MM.1S (cell line): ENCODE results near the gene ZNF474.

ENCODE experiments used
- DNase-seq: peaks from one replicate; pipeline ENCODE4 v3.0.0-alpha.2; 2015
- H2AFZ ChIP-seq: fragments of 300-600 bp; sonication (generic); 2 replicates; pipeline ENCODE4 v1.6.0; 2016; ENCODE audit warnings: antibody characterized with exemption, low read length
- H3F3A ChIP-seq: fragments of 300-600 bp; sonication (generic); 2 replicates; pipeline ENCODE4 v1.6.1; 2016; ENCODE audit warnings: mild to moderate bottlenecking, antibody characterized with exemption, low read length, moderate library complexity, mixed read lengths; ENCODE audit not compliant: insufficient read depth
- H3K27ac ChIP-seq: fragments of 300-600 bp; sonication (generic); 2 replicates; pipeline ENCODE4 v1.5.1; 2016; ENCODE audit warnings: mild to moderate bottlenecking, low read length
- H3K27me3 ChIP-seq: fragments of 300-600 bp; sonication (generic); replicated peaks from 2 replicates; pipeline ENCODE4 v1.6.0; 2016; ENCODE audit warnings: low read length; ENCODE audit not compliant: insufficient read depth
- H3K36me3 ChIP-seq: fragments of 300-600 bp; sonication (generic); replicated peaks from 2 replicates; pipeline ENCODE4 v1.6.1; 2016; ENCODE audit warnings: mild to moderate bottlenecking, low read length, mixed read lengths; ENCODE audit not compliant: insufficient read depth
- H3K4me1 ChIP-seq: fragments of 300-600 bp; sonication (generic); 2 replicates; pipeline ENCODE4 v1.6.1; 2016; ENCODE audit warnings: low read length, mixed read lengths
- H3K4me2 ChIP-seq: fragments of 300-600 bp; sonication (generic); 2 replicates; pipeline ENCODE4 v1.6.0; 2016; ENCODE audit warnings: low read depth, low read length
- H3K4me3 ChIP-seq: fragments of 300-600 bp; sonication (generic); 2 replicates; pipeline ENCODE4 v1.5.1; 2016; ENCODE audit warnings: low read length, mixed read lengths
- H3K79me2 ChIP-seq: fragments of 300-600 bp; sonication (generic); 2 replicates; pipeline ENCODE4 v1.6.1; 2016; ENCODE audit warnings: mixed run types, low read length, mixed read lengths
- H3K9ac ChIP-seq: fragments of 300-600 bp; sonication (generic); 2 replicates; pipeline ENCODE4 v1.6.1; 2016; ENCODE audit warnings: low read length, mixed read lengths
- H3K9me2 ChIP-seq: fragments of 300-600 bp; sonication (generic); replicated peaks from 2 replicates; pipeline ENCODE4 v1.6.1; 2016; ENCODE audit warnings: mild to moderate bottlenecking, low read length, mixed read lengths; ENCODE audit not compliant: insufficient read depth
- H3K9me3 ChIP-seq: fragments of 300-600 bp; sonication (generic); replicated peaks from 2 replicates; pipeline ENCODE4 v1.6.1; 2016; ENCODE audit warnings: mild to moderate bottlenecking, low read length, mixed read lengths; ENCODE audit not compliant: insufficient read depth
- H4K20me1 ChIP-seq: fragments of 300-600 bp; sonication (generic); 2 replicates; pipeline ENCODE4 v1.6.1; 2016; ENCODE audit warnings: mild to moderate bottlenecking, low read length, moderate library complexity, mixed read lengths; ENCODE audit not compliant: insufficient read depth
- EZH2 ChIP-seq: fragments of 300-600 bp; sonication (generic); optimal IDR thresholded peaks from 2 replicates; pipeline ENCODE3; 2017; ENCODE audit warnings: low read depth, mild to moderate bottlenecking, antibody characterized with exemption, low read length, mixed read lengths
- EZH2phosphoT487 ChIP-seq: fragments of 300-600 bp; sonication (generic); IDR thresholded peaks from 2 replicates; pipeline ENCODE4 v1.6.1; 2018; ENCODE audit warnings: antibody characterized with exemption, low read length
- TF ChIP-seq, protein P1 (sequence below): fragments of 300-600 bp; sonication (generic); IDR thresholded peaks from 2 replicates; pipeline ENCODE4 v1.5.1; 2016; ENCODE audit warnings: antibody characterized with exemption, low read length, mixed read lengths

Gene ZNF474

DNA sequence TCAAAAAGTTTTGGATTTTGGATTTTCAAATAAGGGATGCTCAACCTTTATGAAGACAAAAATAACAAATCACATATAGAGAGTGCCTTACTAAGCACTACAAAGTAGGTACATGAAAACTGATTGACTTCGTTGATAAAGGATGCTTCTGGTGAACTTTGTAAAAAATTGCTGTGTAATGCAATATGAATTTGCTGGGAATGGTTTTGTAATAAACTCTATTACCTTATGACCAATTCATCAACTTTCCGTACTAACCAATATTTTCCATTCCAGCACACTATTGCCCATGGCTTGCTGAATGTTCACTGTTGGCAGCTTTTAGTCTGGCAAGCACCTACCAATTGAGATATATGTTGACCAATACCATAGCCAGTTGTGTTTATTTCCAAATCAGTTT is 23.4 kb upstream of the ZNF474 start:
- Histone ChIP-seq H3K9me2 (no peaks in the 10 kb centered on the region), H3K27ac (no peak overlapping the region), H3K79me2 (no peaks in the 10 kb centered on the region), H3K27me3 (no peaks in the 10 kb centered on the region), H3F3A (no peaks in the 10 kb centered on the region), H3K9ac (no peak overlapping the region), H3K4me1 (no peaks in the 10 kb centered on the region), H4K20me1 (no peaks in the 10 kb centered on the region), H2AFZ (no peak overlapping the region), H3K4me3 (no peak overlapping the region), H3K36me3 (no peaks in the 10 kb centered on the region), H3K4me2 (no peak overlapping the region), H3K9me3 (no peaks in the 10 kb centered on the region)
- DNase-seq = no peak
- TF ChIP-seq, protein P1, sequence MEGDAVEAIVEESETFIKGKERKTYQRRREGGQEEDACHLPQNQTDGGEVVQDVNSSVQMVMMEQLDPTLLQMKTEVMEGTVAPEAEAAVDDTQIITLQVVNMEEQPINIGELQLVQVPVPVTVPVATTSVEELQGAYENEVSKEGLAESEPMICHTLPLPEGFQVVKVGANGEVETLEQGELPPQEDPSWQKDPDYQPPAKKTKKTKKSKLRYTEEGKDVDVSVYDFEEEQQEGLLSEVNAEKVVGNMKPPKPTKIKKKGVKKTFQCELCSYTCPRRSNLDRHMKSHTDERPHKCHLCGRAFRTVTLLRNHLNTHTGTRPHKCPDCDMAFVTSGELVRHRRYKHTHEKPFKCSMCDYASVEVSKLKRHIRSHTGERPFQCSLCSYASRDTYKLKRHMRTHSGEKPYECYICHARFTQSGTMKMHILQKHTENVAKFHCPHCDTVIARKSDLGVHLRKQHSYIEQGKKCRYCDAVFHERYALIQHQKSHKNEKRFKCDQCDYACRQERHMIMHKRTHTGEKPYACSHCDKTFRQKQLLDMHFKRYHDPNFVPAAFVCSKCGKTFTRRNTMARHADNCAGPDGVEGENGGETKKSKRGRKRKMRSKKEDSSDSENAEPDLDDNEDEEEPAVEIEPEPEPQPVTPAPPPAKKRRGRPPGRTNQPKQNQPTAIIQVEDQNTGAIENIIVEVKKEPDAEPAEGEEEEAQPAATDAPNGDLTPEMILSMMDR = no peak
- TF ChIP-seq EZH2 (no peak), EZH2phosphoT487 (no peak)

DNA sequence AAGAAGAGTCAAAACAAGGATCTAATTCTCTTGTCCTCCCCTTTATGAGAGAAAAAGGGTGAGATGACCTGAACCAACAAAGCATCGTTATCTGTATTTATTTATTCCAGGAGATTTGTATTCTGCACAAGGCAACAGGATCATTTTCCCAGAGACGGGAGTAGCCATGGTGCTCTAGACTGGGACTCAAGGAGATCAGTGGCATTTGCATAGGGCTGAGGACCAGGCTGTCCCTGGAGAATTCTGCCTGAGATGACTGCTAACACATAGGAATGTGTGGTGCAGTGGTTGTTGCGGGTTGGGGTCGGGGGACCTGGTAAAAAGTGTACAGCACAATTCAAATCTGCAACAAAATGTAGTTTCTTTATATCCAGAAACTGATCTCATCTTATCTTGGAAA is 22.3 kb upstream of the ZNF474 start:
- Histone ChIP-seq H3F3A (no peaks in the 10 kb centered on the region), H3K27me3 (no peaks in the 10 kb centered on the region), H3K27ac (no peak overlapping the region), H3K4me2 (no peak overlapping the region), H3K4me3 (no peak overlapping the region), H3K4me1 (no peaks in the 10 kb centered on the region), H3K79me2 (no peaks in the 10 kb centered on the region), H3K9me2 (no peaks in the 10 kb centered on the region), H2AFZ (no peak overlapping the region), H3K9ac (no peak overlapping the region), H3K36me3 (no peaks in the 10 kb centered on the region), H4K20me1 (no peaks in the 10 kb centered on the region), H3K9me3 (no peaks in the 10 kb centered on the region)
- no peak for DNase-seq
- TF ChIP-seq EZH2phosphoT487 = no peak
- TF ChIP-seq, protein P1 = no peak
- no peak for TF ChIP-seq EZH2

DNA sequence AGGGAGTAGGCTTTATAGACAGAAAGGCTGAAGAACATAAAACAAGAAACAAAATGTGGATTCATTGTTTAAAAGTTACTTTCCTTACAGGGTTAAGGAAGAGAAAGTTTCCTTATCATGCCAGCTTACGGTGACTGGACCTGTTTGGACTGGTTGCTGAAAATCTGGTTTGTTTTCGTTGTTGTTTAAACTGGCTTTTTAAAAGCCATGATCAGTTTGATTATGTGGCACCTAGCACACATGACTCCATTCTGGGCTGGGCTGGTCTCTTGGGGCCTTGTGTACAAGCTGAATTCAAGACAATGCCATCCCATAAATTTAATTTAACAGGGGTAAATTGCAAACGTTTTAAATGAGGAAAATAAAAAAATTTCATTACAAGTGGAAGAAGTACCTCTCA is 18.4 kb upstream of the ZNF474 start:
- no peak overlapping the region for H3K27ac ChIP-seq
- H3K9ac ChIP-seq = no peak overlapping the region
- no peaks in the 10 kb centered on the region for H3K36me3 ChIP-seq
- no peak overlapping the region for H3K4me3 ChIP-seq
- no peaks in the 10 kb centered on the region for H4K20me1 ChIP-seq
- DNase-seq = no peak
- H3K4me1 ChIP-seq = 0 out of 2 replicates have a peak, but pooled peaks cover 7% of the 10 kb centered on the region
- no peaks in the 10 kb centered on the region for H3F3A ChIP-seq
- H3K9me3 ChIP-seq = no peaks in the 10 kb centered on the region
- TF ChIP-seq, protein P1 = no peak
- TF ChIP-seq EZH2 = no peak
- TF ChIP-seq EZH2phosphoT487 = no peak
- no peaks in the 10 kb centered on the region for H3K9me2 ChIP-seq
- H2AFZ ChIP-seq = no peak overlapping the region
- no peaks in the 10 kb centered on the region for H3K27me3 ChIP-seq
- H3K4me2 ChIP-seq = no peak overlapping the region
- no peaks in the 10 kb centered on the region for H3K79me2 ChIP-seq

DNA sequence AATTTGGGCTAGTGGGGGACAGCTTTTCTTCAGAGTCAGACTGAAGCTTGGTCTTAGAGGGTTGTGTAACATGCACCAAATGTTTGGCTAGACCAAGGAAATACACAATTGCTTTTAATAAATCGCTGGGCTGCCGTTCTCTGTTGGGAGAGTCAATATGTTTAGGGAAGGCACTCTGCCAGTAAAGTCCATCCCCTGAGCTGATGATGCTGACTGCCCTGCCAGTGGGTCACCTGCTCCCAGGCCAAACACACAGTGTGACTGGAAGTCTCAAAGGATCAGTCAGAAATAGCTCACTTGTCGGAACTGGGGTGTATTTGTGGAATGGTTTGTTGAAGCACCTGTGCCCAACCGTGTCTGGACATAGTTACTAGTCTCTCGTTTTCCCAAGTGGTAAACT is 17.9 kb upstream of the ZNF474 start:
- no peak overlapping the region for H3K27ac ChIP-seq
- H3K79me2 ChIP-seq = no peaks in the 10 kb centered on the region
- no peaks in the 10 kb centered on the region for H3K27me3 ChIP-seq
- no peak overlapping the region for H3K9ac ChIP-seq
- H3K9me2 ChIP-seq = no peaks in the 10 kb centered on the region
- H3K36me3 ChIP-seq = no peaks in the 10 kb centered on the region
- H3K9me3 ChIP-seq = no peaks in the 10 kb centered on the region
- no peaks in the 10 kb centered on the region for H3F3A ChIP-seq
- H3K4me2 ChIP-seq = no peak overlapping the region
- DNase-seq = no peak
- 0 out of 2 replicates have a peak, but pooled peaks cover 7% of the 10 kb centered on the region for H3K4me1 ChIP-seq
- H4K20me1 ChIP-seq = no peaks in the 10 kb centered on the region
- TF ChIP-seq EZH2phosphoT487 = no peak
- no peak for TF ChIP-seq EZH2
- TF ChIP-seq, protein P1 = no peak
- H3K4me3 ChIP-seq = no peak overlapping the region
- no peak overlapping the region for H2AFZ ChIP-seq
